Hematopoietic multipotent progenitor cell treated with erythropoietin and hydrocortisone succinate and interleukin-3 and kit ligand, for 17 days (in vitro differentiated cells): Measurements from ENCODE around the gene CSTF3.
"Not testable (repeated sequence)": the region's sequence is repeated elsewhere in the genome, so short reads cannot be mapped to it uniquely, and the experiment has no call there.

Experiments
- DNase-seq: peaks from one replicate; pipeline ENCODE4 v3.0.0-alpha.2; 2015; ENCODE audit warnings: low spot score

The CSTF3 gene

GRCh38 chr11:33083918-33084317 lies 77.4 kb downstream of the CSTF3 start:
- no peak for DNase-seq

- no peak for DNase-seq
Observed at GRCh38 chr11:33072465-33072864, 88.8 kb downstream of the CSTF3 start.

GRCh38 chr11:33068611-33069340 lies 92.5 kb downstream of the CSTF3 start:
- no peak for DNase-seq

GRCh38 chr11:33067294-33067693 lies 94.0 kb downstream of the CSTF3 start:
- DNase-seq, result no peak

GRCh38 chr11:33065445-33066178 lies 95.7 kb downstream of the CSTF3 start:
- DNase-seq, result peak; percentile 58

- DNase-seq, result no peak
Observed at GRCh38 chr11:33064866-33065265, 96.4 kb downstream of the CSTF3 start.

- no peak for DNase-seq
Observed at GRCh38 chr11:33064033-33064825, 97.1 kb downstream of the CSTF3 start.

- no peak for DNase-seq
Observed at GRCh38 chr11:33063326-33063881, 97.9 kb downstream of the CSTF3 start.

GRCh38 chr11:33062137-33062536 lies 99.1 kb downstream of the CSTF3 start:
- DNase-seq, result no peak

GRCh38 chr11:33060271-33060670 lies 101.0 kb downstream of the CSTF3 start:
- DNase-seq, result no peak

GRCh38 chr11:33059331-33060007 lies 101.8 kb downstream of the CSTF3 start:
- DNase-seq, result no peak

GRCh38 chr11:33057284-33057683 lies 104.0 kb downstream of the CSTF3 start:
- DNase-seq, result no peak

- no peak for DNase-seq
Observed at GRCh38 chr11:33055375-33055774, 105.9 kb downstream of the CSTF3 start.

- DNase-seq, result no peak
Observed at GRCh38 chr11:33052231-33052630, 109.0 kb downstream of the CSTF3 start.

- not testable (repeated sequence) for DNase-seq
Observed at GRCh38 chr11:33049565-33050408, 111.5 kb downstream of the CSTF3 start.

GRCh38 chr11:33048701-33049100 lies 112.6 kb downstream of the CSTF3 start:
- not testable (repeated sequence) for DNase-seq

GRCh38 chr11:33045551-33046255 lies 115.6 kb downstream of the CSTF3 start:
- no peak for DNase-seq

- DNase-seq, result no peak
Observed at GRCh38 chr11:33044285-33044756, 117.0 kb downstream of the CSTF3 start.

GRCh38 chr11:33043221-33043830 lies 118.0 kb downstream of the CSTF3 start:
- no peak for DNase-seq
